NCI-H1048 (cell line): ENCODE results near the gene PDXP.

Experiments
- DNase-seq: peaks from one replicate; lab custom pipeline; 2025; lab: John Stamatoyannopoulos, UW

The PDXP gene

DNA sequence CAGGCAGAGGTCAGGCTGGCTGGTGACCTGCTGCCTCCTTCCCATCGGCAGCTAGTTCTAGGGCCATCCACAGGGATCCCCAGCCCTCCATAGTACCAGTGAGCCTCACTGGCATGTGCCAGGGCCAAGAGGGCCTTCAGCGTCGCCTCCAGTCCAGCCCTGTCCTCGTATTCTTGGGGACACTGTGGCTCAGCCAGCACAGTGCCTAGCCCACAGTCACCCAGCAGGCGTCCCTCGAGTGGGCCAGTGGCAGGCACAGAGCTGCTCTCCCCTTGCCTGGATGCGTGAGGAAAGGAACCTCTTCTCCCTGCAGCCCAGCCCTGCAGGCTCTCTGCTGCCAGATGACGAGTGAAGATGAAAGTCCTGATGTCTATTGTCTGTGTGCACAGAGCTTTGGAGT, 29.7 kb upstream of the PDXP start:
- no peak for DNase-seq

DNA sequence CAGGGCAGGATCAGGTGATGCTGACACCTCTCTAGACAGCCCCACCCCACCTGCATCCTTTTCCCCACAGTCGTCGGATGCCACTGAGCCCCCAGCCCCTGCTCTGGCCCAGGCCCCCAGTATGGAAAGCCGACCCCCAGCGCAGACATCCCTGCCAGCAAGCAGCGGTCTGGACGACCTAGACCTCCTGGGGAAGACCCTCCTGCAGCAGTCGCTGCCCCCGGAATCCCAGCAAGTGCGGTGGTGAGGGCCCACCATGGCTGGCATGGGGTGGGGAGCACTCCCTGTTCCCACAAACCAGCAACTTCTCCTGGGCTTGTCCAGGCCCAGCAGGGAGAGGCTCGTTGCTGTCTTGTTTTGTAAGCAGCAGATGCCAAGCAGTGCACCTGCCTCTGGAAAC, 28.6 kb upstream of the PDXP start:
- DNase-seq: no peak

DNA sequence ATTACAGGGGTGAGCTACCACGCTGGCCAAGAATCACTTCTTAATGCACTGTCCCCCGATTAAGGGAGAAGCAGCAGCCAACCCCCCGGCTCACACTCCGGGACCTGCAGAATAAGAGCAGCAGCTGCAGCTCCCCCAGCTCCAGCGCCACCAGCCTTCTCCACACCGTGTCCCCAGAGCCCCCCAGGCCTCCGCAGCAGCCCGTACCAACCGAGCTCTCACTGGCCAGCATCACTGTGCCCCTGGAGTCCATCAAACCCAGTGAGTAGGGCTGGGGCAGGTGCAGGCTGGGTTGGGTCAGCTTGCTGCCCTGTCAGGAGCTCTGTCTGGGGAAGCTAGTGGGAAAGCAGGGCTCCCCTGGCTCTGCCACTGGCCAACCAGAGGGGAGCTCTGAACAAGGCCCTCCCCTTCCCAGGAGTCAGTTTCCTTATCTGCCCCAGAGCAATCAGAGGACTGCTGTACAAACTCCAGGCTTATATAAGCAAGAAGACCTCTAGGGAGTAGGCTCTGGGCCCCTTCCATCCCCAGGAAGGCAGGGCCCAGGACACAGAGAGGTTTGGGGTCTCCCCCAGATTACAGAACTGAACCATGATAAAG, 27.6 kb upstream of the PDXP start:
- DNase-seq: no peak

DNA sequence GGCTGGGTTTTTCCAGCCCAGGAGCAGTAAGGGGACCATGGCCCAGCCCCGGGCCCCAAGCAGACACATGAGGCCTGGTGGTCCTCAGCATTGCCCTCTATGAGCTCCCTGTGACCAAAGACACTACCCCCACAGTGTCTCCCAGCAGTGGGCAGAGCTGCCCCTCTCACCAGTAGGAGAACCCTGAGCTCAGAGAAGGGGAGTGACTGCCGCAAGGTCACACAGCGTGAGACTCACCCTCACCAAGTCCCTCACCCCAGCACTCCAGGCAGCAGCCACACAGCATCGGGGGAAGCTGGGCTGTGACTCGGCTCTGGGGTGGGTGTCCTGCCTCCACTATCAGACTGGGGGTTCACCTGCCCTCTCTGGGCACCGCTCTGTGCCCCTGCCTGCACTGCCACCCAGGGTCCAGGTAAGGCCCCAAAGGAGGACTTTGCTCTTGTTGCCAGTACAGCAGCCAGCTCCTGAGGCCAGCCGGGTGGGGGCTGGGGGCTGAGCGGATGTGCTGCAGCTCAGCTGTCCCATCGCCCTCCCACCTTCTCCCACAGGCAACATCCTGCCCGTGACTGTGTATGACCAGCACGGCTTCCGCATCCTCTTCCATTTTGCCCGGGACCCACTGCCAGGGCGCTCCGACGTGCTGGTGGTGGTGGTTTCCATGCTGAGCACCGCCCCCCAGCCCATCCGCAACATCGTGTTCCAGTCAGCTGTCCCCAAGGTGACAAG, 26.9 kb upstream of the PDXP start:
- DNase-seq: no peak

DNA sequence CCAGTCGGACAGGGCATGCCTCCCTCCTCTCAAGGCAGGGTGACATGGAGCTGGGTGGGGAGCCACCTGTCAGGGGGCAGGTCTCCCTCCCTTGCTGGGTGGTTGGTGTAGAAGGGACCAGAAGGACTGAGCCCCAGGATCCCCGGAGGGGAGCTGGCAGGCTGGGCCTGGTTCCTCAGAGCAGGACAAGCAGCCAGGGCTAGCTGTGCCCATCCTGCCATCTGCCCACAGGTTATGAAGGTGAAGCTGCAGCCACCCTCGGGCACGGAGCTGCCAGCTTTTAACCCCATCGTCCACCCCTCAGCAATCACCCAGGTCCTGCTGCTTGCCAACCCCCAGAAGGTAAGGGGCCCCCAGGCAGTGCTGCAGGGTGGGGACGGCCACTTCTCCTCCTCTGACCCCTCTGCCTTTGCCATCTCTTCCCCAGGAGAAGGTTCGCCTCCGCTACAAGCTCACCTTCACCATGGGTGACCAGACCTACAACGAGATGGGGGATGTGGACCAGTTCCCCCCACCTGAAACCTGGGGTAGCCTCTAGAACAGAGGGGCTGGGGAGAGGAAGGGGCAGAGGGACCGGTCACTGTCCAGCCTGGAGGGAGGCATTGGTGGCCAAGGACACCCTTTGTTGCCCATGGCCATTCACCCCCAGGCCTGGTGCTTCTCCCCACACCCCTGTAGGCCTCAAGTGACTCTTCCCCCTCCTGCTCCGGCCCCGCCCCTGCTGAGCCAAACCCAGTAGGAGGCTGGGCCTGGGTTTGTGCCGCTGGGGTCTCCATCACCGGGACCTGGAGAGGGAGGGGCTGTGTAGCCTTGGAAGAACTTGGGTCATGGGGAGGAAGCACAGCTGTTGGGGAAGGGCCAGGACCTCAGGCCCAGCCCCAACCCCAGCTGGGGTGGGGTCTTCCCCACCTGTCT, 26.1 kb upstream of the PDXP start:
- DNase-seq: no peak

DNA sequence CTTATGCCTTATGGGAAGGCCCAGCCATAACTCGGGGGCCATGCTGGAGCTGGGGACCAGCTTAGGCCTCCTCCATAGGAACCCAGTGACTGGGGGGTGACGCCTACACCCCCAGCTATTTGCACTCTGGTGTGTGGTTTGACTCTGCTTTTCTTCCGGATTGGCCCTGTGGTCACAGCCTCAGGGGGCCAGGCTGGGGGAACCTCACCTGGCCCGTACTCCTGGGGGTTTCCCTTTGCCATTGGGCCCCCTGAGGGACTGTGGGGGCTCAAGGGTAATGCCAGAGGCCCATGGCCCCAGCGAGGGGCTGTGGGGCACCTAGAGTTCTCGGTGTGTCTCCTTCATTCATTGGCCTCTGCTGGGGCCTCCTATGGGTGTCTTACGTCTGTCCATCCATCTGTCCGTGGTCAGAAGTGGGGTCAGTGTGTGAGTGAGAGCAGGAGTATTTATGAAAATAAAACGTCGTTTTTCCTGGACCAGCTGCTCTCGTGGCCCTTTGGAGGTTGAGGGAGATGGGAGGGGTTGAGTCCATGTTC, 25.4 kb upstream of the PDXP start:
- DNase-seq: no peak

DNA sequence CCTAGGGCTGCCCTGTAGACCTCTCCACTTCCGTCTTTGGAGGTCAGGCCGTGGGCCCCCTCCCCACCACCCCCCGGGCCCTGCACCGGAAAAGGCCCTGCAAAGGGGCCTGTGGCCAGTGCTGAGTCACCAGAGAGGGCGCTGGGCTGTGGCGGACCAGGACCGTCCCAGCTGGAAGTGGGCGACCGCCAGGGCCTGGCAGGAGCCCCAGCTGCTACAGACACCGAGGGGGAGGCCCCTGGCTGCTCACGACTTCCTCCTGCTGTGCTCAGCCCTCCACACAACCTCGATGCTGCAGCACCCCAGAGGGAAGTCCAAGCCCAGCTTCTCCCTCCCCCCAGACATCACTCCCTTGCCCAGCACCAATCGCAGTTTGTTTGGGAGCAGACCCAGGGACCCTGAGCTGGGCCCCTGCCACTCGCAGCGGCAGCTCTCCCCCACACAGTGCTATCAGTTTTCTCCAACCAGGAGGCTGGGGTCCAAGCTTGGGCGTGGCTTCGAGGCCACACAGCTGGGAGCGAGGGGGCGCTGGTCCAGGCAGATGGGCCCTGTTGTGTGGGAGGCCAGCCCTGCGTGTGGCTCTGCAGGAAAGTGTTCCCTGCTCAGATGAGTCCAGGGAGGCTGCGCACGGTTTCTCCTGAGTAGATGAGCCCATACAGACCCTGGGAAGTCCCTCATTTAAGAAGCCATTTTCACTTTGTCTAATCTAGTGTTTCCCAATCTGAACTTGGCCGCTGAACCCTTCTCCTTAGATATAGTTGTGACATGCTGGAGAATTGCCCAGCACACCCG, 24.7 kb upstream of the PDXP start:
- no peak for DNase-seq

DNA sequence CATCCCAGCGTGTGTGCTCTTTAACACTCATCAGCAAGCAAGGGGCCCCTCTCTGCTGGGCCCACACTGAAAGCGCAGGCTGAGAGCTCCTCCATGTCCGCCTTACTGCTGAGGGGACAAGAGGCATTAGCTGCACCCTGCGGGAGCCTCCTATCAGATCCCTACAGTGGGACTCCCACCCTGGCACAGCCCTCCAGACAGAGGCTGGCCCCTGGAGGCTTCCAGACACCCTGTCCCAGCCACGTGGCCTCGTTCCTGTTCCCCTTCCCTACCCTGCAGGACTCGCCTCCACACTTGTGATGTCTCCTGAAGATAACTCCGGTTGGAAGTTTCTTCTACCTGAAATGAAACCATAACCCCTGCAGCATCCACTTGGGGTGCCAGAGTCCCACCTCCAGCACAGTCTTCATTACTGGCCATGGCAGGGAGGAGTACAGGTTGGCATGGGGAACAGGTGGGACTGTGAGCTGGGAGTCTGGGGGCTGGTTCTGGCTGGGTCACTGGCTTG, 24.1 kb upstream of the PDXP start:
- DNase-seq: no peak

DNA sequence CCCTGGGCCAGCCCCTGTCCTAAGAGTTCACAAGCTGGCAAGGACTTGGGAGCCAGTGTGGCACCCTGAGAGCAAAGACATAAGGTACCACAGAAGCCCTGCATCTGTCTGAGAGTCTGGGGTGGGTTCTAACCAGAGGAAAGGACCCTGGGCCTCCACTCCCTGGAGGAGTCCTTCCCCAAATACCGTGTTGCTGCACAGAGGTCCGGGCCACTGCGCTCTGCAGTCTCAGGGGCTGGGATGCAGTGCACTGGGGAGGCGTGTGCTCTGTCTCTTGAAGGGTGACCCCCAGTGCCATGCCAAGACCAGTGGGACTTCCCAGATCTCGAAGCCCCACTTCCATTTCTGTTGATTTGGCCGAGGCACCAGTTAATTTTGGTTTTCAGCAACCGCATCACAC, 23.4 kb upstream of the PDXP start:
- DNase-seq: no peak

DNA sequence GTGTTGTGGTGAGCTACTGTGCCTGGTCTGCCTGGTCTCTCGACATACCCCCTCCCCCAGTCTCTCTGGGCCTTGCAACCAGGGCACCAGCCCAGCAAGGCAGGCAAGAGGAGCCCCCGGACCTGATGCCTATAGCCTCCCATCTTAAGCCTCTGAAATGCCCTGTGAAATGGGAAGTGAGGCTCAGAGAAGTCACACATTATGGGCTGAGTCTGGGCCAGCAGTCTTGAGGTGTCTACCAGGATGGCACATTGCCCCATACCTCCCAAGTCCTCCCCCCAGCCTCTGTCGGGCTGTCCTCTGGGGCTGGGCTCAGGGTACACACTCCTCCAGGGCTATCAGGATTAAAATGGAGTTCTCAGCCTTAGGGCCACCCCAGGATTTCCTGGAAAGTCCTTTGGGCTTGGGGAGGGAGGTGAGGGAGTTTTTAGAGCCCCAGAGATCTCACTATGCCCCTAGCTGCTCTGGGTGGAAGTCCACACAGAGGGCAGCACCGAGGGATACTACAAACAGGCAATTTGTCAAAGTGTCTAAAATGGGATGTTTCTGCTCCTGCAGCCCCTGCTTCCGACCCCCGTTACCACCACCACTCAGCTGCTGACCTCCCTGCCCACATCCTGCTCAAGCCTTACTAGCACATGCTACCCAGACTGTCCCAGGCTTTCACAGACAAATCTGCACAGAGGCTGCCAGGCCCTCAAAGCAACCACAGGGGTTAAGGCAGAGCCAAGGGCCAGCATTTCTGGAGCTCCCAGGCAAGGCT, 22.2 kb upstream of the PDXP start:
- no peak for DNase-seq

DNA sequence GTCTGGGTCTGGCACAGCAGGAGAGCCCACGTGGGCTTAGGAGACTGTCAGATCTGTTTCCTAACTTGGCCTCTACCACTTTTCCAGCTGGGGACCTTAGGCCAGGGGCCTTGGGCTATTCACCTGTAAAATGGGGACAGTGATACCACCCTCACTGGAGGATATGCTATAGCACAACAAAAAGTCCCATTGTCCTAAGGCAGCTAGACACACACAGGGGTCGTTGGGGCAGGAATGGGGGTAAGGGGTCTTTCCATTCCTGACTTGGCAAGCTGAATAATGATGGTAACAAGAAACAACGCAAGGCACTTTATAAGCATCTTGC, 21.6 kb upstream of the PDXP start:
- no peak for DNase-seq

DNA sequence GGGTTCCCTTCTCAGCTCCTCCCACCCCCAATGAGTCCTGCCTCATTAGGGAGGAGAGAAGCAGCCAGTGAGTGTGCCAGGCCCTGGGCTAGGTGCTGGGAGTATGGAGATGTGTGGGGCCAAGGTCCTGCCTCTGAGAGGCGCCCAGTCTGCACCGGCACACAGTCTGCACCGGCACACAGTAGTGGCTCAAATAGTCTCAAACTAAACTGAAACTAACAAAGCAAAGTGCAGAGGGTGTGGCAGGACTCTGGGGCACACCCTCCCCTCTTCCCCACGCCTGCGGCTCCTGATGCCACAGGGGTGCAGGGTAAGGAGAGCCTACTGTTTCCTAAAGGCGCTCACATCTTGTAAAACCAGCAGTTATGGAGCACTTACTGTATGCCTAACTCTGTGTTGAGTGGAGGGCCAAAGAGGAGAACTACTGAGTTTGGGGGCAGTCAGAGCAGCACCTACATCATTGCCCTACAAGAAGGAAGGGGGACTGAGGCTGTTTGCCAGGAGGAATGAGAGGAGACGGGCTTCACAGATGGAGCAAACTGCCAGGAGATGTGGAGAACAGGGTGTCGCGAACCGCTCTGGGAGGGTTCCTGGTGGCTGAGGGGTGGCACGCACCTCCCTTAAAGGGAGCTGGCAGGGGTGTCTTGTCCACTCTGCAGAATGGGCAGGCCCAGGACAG, 20.0 kb upstream of the PDXP start:
- no peak for DNase-seq

DNA sequence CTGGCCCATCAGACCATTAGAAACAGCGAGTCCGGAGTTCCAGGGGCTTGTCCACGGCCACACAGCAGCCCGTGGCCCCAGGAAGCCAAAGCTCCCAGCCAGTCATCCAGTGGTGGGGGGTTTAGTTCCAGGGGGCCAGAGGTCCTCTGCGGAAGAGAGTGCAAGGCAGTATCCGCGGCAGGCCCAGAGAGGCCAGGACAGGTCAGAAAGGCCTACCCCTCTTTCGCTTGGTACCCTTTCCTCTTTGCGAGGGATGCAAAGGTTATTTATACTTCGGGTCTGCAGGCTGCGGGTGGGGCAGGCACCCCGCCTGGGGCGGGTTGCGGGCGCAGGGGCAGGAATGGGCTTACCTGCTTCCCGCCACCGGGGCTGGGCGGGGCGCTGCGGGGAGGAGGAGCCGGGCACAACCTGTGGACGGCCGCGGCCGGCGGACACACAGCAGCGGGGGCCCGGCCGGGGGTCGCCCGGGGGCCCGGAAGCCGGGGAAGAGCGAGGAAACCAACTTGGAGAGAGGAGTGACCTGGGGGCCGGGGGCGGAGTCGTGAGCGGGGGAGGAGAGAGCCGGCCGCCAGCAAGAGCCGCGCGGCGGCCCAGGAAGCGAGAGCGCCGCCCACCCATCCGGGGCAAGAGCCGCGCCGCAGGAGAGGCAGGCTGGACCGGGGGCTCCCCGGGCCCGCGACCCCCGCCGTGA, 19.3 kb upstream of the PDXP start, which contains the start of gene SH3BP1:
Gene SH3BP1 (plus strand): TSS at position 600 of the 691 bp plus-strand sequence. CDS start 119 bp downstream, outside the sequence.
- no peak for DNase-seq

DNA sequence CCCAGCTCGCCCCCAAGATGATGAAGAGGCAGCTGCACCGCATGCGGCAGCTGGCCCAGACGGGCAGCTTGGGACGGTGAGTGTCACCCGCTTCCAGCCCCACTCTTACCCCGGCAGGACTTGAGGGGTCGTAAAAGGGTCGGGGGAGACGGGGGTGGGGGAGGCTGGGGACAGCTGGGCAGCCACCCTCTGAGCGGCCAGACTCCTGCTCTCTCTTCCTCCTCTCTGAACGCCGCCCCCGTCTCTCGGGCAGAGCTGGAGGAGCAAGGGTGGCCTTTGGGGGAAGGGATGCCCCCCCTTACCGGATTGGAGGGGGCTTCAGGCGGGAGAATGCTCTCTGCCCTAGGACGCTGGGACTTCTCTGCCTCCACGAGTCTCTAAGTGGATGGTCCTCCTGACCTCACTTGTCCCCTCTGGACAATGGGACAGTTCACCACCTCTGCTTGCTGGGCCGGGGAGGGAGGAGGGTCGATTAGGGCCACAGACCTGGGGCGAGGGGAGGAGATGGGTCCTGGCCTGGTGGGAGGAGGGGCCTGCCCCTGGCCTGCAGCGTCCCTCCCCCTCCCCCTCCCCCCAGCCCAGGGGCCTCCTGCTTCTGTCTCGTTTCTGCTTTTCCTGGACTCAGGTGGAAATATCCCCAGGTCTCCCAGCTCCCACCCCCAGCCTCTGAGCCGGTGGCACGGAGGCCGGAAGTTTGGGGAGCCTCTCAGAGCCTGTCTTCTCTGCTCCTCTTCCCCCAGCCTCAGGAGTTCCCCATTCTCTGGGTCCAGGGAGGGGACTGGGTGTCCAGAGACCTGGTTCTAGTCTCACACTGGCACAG, 18.5 kb upstream of the PDXP start:
- DNase-seq: no peak

DNA sequence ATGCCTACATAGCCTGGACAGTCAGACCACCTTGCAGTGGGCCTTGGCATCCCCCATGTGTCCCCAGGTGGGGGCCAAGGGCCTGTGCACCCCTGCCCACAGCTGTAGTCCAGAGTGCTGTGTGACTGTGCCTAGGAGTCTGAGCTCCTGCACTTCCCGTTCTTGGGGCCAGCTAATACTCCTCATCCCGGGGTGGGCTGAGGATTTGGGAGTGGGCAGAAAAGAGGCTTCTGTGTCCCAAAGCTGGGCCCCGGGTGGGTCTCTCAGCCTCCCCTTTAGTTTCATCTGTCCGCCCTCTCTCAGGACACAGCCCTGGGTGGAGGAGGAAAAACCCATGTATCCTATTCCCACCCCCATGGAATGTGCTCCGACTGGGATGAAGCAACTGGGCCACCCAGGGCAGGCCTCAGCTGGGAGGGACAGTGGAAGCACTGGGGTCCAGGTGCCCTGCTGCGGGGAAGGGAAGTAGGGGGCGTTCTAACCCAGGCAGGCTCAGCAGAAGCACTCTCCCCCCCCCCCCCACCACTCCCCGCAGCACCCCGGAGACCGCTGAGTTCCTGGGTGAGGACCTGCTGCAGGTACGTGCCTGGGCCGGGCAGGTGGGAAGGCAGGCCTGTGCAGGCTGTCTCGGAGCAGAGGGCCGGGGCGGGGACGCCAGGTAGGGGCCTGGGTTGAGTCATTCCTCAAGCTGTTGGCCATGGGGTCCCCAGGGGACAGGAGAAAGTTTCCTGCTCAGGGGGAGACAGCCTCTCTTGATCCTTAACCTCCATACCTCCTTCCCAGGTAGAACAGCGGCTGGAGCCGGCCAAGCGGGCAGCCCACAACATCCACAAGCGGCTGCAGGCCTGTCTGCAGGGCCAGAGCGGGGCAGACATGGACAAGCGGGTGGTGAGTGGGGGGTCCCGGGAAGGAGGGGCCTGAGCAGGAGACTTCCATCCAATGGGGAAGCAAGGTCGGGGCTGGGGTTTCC, 17.6 kb upstream of the PDXP start:
- no peak for DNase-seq

DNA sequence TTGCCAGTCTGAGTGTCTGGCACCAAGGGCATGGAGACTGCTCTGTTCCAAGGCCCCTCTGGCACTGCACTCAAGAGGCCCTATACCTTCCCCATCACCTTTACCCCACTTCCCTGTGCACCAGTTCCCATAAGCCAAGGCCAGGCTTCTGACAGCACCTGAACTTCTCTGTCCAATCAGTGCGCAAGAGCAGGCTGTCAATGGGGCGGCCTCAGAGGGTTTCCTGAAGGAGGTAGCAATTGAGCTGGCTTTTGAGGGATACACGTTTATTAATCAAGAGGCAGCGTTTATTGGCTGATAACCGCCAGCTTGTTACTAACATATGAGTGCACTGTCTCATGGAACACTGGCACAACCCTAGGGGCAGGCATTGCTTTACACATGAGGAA, 17.0 kb upstream of the PDXP start:
- no peak for DNase-seq

DNA sequence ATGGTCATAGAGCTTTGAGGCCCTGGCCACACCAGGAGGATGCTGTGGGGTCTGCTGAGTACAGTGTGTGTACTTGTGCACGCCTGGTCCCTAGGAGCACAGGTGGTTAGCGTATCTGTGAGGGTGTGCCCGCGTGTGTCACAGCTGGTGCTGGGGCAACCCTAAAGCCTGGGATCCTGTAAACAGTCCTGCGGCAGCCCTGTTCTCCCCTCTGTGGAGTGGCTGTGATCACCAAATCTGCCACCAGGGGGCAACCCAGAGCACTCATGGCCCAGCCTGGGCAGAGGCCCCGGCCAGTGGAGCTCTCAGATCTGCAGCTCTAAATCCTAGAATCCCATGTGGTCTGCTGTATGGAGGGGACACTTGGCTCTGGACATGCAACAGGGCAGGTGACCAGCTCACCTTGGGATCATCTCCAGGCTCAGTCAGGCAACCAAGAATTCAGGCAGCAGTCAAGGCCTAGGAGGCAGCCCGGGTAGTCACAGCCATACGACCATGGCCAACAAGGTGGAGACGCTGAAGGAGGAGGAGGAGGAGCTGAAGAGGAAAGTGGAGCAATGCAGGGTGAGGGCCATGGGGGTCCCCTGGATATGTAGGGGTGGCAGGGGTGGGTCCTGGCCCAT, 15.2 kb upstream of the PDXP start:
- DNase-seq: peak; percentile 75
